Bronchial epithelial cell (primary cell): ENCODE results near the gene POLR3E. TPM values are rescaled to one million over a fixed set of nuclear protein-coding genes. Genes with fewer than 3 reads are reported as not detected.

Source experiments
- DNase-seq: peaks from one replicate; pipeline ENCODE4 v3.0.0-alpha.2; 2010; ENCODE audit warnings: low read depth
- FAIRE-seq: peaks from 2 replicates; lab custom pipeline; 2011; peaks lifted over from hg19 to GRCh38; lab: Jason Lieb, UNC
- H3K27me3 ChIP-seq: 2 replicates; pipeline ENCODE4 v1.5.1; 2011; ENCODE audit warnings: low read length; ENCODE audit not compliant: control insufficient read depth, insufficient read depth
- H3K36me3 ChIP-seq: 2 replicates; pipeline ENCODE4 v1.5.1; 2011; ENCODE audit warnings: low read length; ENCODE audit not compliant: control insufficient read depth, insufficient read depth
- H3K4me3 ChIP-seq: 2 replicates; pipeline ENCODE4 v1.5.1; 2011; ENCODE audit warnings: mild to moderate bottlenecking, low read depth, low read length, control low read depth
- total RNA-seq: library from RNA; depleted of rRNA; stranded (reverse); fragments of >200 nt; gene quantifications from 2 replicates; pipeline ENCODE4 v1.2.1, GENCODE V29; 2014
- TF ChIP-seq, protein P1 (sequence below): IDR thresholded peaks from 2 replicates; pipeline ENCODE4 v1.5.1; 2011; ENCODE audit warnings: mild to moderate bottlenecking, moderate library complexity, low read length, control low read depth, inconsistent platforms; ENCODE audit not compliant: insufficient read depth, severe bottlenecking

Gene POLR3E
- total RNA-seq, 1 donor from 2014 or later: 60.3 TPM

DNA sequence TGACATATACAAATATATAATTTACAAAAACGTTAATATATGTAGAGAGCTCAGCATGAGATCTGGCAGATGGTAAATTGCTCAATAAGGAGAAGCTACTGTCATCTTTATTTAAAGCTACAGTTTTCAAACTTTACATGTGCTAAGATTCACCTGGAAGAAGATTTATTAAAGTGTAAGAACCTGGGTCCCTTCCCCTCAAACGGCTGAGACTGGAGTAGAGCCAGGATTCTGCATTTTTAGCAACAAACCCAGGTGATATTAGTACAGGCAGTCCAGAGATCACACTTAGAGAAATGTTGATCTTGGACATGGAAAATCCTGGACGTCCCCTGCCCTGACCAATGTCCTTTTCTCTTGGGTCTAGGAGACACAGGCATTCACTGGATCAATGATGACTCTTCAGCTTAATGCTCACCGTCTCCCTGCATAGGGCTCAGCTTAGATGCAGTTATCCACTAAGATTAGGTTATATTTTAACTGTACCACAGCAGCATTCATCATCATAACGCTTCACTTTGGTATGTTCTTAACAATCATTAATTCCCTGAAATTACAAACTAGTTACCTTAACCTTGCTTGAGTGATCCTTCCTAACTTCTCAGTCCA, 56.8 kb downstream of the POLR3E start:
- TF ChIP-seq, protein P1, sequence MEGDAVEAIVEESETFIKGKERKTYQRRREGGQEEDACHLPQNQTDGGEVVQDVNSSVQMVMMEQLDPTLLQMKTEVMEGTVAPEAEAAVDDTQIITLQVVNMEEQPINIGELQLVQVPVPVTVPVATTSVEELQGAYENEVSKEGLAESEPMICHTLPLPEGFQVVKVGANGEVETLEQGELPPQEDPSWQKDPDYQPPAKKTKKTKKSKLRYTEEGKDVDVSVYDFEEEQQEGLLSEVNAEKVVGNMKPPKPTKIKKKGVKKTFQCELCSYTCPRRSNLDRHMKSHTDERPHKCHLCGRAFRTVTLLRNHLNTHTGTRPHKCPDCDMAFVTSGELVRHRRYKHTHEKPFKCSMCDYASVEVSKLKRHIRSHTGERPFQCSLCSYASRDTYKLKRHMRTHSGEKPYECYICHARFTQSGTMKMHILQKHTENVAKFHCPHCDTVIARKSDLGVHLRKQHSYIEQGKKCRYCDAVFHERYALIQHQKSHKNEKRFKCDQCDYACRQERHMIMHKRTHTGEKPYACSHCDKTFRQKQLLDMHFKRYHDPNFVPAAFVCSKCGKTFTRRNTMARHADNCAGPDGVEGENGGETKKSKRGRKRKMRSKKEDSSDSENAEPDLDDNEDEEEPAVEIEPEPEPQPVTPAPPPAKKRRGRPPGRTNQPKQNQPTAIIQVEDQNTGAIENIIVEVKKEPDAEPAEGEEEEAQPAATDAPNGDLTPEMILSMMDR: no peak
- DNase-seq: no peak
- no peak for FAIRE-seq
- Histone ChIP-seq H3K36me3 (peaks cover 2% of the 10 kb centered on the region), H3K27me3 (no peaks in the 10 kb centered on the region), H3K4me3 (no peak overlapping the region)

DNA sequence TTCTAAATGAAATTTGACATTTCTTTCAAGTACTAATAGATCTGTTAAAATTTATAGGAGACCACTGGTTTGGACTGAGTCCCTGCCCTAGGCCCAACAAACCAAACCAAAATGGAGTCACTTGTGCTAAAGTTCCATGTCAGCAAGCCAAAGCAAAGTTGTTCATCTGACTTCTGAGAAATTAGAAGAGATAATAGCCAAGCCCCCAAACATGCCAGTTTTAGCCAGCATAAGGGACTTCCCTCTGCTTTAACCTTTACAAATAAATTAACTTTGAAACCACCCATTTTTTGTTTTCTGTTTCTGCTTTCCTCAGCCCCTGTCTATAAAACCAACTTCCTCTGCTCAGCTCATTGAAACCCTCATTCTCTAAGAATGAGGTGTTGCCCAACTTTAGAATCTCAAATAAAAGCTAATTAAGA, 58.3 kb downstream of the POLR3E start:
- H3K4me3 ChIP-seq: no peak overlapping the region
- FAIRE-seq: no peak
- H3K27me3 ChIP-seq: no peaks in the 10 kb centered on the region
- TF ChIP-seq, protein P1: no peak
- no peak for DNase-seq
- peaks cover 4% of the 10 kb centered on the region for H3K36me3 ChIP-seq

DNA sequence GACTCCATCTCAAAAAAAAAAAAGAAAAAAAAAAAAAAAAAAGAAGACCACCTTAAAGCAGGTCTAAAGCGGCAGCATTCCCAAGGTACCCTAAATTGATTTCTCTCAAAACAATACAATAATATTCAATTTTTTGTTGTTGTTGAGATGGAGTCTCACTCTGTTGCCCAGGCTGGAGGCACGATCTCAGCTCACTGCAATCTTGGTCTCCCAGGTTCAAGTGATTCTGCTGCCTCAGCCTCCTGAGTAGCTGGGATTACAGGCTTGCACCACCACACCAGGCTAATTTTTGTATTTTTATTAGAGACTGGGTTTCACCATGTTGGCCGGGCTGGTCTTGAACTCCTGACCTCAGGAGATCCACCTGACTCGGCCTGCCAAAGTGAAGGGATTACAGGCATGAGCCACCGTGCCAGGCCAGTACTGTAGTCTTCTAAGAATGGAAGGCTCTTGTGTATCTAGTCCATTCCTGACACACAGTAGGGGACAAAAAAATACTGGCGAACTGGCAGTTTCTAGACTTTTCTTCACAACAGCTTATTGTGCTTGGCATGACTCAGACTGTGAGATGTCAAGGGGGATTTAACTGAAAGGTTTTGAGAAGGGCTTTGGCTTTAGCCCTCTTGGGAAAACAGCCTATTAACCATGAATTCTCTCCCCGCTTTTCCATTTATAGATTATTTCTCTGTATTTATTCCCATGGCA, 59.9 kb downstream of the POLR3E start:
- TF ChIP-seq, protein P1: no peak
- FAIRE-seq (no peak), DNase-seq (no peak)
- Histone ChIP-seq H3K4me3 (no peak overlapping the region), H3K36me3 (peaks cover 7% of the 10 kb centered on the region), H3K27me3 (no peaks in the 10 kb centered on the region)

DNA sequence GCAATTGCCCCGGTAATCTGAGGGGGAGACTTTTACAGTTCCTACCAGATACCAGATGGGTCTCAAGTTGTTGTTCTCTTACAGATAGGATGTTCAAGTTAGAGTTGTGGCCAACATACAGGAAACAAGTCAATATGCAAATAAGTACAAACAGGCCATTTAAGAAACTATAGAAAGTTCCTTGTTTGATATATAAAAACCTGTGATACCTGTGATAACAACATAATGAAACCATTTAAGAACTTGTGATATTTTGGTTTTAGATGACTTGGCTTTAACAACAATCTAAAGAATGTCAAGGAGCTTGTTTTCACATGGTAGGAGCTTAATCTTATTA, 60.4 kb downstream of the POLR3E start:
- DNase-seq (no peak), FAIRE-seq (no peak)
- peaks cover 7% of the 10 kb centered on the region for H3K36me3 ChIP-seq
- TF ChIP-seq, protein P1: no peak
- H3K27me3 ChIP-seq: no peaks in the 10 kb centered on the region
- H3K4me3 ChIP-seq: no peak overlapping the region

DNA sequence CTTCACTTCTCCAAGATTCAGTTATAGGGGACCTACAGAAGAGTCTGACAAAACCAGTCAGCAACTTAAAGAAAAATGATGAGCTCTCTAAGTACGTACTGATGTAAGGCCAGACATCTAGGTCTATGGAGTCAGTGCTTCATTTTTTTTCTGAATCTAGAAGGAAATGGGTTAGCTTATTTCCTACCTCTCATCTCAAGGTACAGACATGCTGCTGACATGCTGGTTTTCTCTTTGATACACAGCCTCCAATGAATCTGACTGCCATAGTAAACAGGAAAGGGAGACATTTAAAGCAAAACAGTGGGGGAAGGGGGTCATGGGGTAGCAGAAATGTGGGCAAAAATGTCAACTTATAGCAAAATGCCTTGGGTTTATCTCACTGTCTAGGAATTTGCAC, 60.8 kb downstream of the POLR3E start:
- TF ChIP-seq, protein P1: no peak
- Histone ChIP-seq H3K36me3 (peaks cover 8% of the 10 kb centered on the region), H3K4me3 (no peak overlapping the region), H3K27me3 (no peaks in the 10 kb centered on the region)
- DNase-seq: no peak
- no peak for FAIRE-seq
